HCT116 (cell line): ENCODE data around the gene CPEB1. TPM values are rescaled to one million over a fixed set of nuclear protein-coding genes. Genes with fewer than 3 reads are reported as not detected.

Experiments
- ATAC-seq: fragments of 200-7000 bp; cut with Tn5 transposase; 2 replicates; pipeline ENCODE4 v1.9.1; 2020; ENCODE audit warnings: mild to moderate bottlenecking, moderate library complexity
- BruUV-seq: library from RNA; stranded (reverse); fragments of 400-500 nt; replicated peaks from 2 replicates; lab custom pipeline; 2021; lab: Mats Ljungman, UMichigan
- CTCF ChIA-PET: fragments of 300-600 bp; sonication (Branson Sonifier 250); formaldehyde crosslinking; loops from one replicate; lab custom pipeline; 2021; ENCODE audit warnings: antibody characterized with exemption; lab: Charles Lee
- POLR2A ChIA-PET: fragments of 300-600, 350-600 bp; sonication (Branson Sonifier 250); formaldehyde crosslinking; loops from one replicate; lab custom pipeline; 2021; ENCODE audit warnings: antibody characterized with exemption; lab: Charles Lee
- RAD21 ChIA-PET, 2 experiments: fragments of 300-600 bp; sonication (Branson Sonifier 250); formaldehyde crosslinking; loops; one replicate each; lab custom pipeline; 2023; ENCODE audit warnings: low total read pairs in 2 of 2; ENCODE audit not compliant: uncharacterized antibody in 2 of 2, unreplicated experiment in 2 of 2, low non-redundant PET in 1 of 2; lab: Charles Lee
- DNase-seq: peaks from one replicate; pipeline ENCODE4 v3.0.0-alpha.2; 2010; ENCODE audit warnings: low read depth, low spot score
- H2AFZ ChIP-seq: fragments of 200-600 bp; shearing (Covaris generic), sonication (generic); 2 replicates; pipeline ENCODE4 v1.6.1; 2017; ENCODE audit warnings: low read depth, mixed run types, mixed read lengths, antibody characterized with exemption, low read length; ENCODE audit not compliant: poor library complexity, severe bottlenecking
- H3K27ac ChIP-seq: 2 replicates; pipeline ENCODE4 v1.5.1; 2012; ENCODE audit warnings: low read depth, low read length
- H3K27me3 ChIP-seq: fragments of 200-600 bp; sonication (generic); 2 replicates; pipeline ENCODE4 v1.6.1; 2016; ENCODE audit warnings: mixed run types, low read length, mixed read lengths; ENCODE audit not compliant: insufficient read depth
- H3K36me3 ChIP-seq, 2 experiments: fragments of 200-500 bp in 1 of 2; fragments of 200-600 bp in 1 of 2; sonication (Bioruptor generic) in 1 of 2; sonication (generic) in 1 of 2; 2 replicates each; pipeline versions ENCODE4 v1.5.1 to v1.6.1; 2014 to 2016; ENCODE audit warnings: low read length in 2 of 2, inconsistent platforms in 1 of 2, mixed read lengths in 1 of 2, mixed run types in 1 of 2; ENCODE audit not compliant: insufficient read depth in 2 of 2, control insufficient read depth in 1 of 2
- H3K4me1 ChIP-seq, 2 experiments: fragments of 200-600 bp in 1 of 2; sonication (generic) in 1 of 2; 2 replicates each; pipeline versions ENCODE4 v1.5.1 to v1.6.1; 2012 to 2017; ENCODE audit warnings: low read length in 2 of 2, inconsistent platforms in 1 of 2, mild to moderate bottlenecking in 1 of 2, mixed read lengths in 1 of 2, mixed run types in 1 of 2, moderate library complexity in 1 of 2; ENCODE audit not compliant: insufficient read depth in 2 of 2, control insufficient read depth in 1 of 2
- H3K4me2 ChIP-seq: fragments of 200-600 bp; sonication (generic); 2 replicates; pipeline ENCODE4 v1.6.1; 2017; ENCODE audit warnings: mixed run types, low read length, mixed read lengths
- H3K4me3 ChIP-seq, 2 experiments: fragments of 200-600 bp in 1 of 2; sonication (generic) in 1 of 2; replicated peaks in 1 of 2; 2 replicates each; pipeline ENCODE4 v1.5.1; 2011 to 2016; ENCODE audit warnings: low read length in 2 of 2, control low read depth in 1 of 2, low read depth in 1 of 2, mild to moderate bottlenecking in 1 of 2, mixed read lengths in 1 of 2, mixed run types in 1 of 2
- H3K79me2 ChIP-seq: fragments of 200-600 bp; sonication (generic); 2 replicates; pipeline ENCODE4 v1.6.1; 2017; ENCODE audit warnings: mild to moderate bottlenecking, mixed run types, low read length, moderate library complexity, mixed read lengths; ENCODE audit not compliant: insufficient read depth
- H3K9ac ChIP-seq: fragments of 200-600 bp; sonication (generic); 2 replicates; pipeline ENCODE4 v1.6.1; 2016; ENCODE audit warnings: low read length, mixed read lengths
- H3K9me2 ChIP-seq: fragments of 200-600 bp; sonication (generic), shearing (Covaris generic); 2 replicates; pipeline ENCODE4 v1.6.1; 2017; ENCODE audit warnings: mixed run types, mild to moderate bottlenecking, moderate library complexity; ENCODE audit not compliant: insufficient read depth
- H3K9me3 ChIP-seq, 2 experiments: fragments of 200-500 bp in 1 of 2; fragments of 200-600 bp in 1 of 2; sonication (Bioruptor generic) in 1 of 2; sonication (generic) in 1 of 2; 2 replicates each; pipeline ENCODE4 v1.6.1; 2014 to 2017; ENCODE audit warnings: low read length in 2 of 2, mixed read lengths in 2 of 2, inconsistent platforms in 1 of 2, low read depth in 1 of 2, mild to moderate bottlenecking in 1 of 2, mixed run types in 1 of 2, moderate library complexity in 1 of 2; ENCODE audit not compliant: control insufficient read depth in 1 of 2, insufficient read depth in 1 of 2
- H4K20me1 ChIP-seq: fragments of 200-600 bp; sonication (generic), shearing (Covaris generic); 2 replicates; pipeline ENCODE4 v1.6.1; 2017; ENCODE audit warnings: mixed run types, mild to moderate bottlenecking, moderate library complexity; ENCODE audit not compliant: insufficient read depth
- ATF3 ChIP-seq: IDR thresholded peaks from 2 replicates; pipeline ENCODE4 v1.6.1; 2012
- CEBPB ChIP-seq: IDR thresholded peaks from 2 replicates; pipeline ENCODE4 v1.6.1; 2012; ENCODE audit warnings: low read depth
- CTCF ChIP-seq, 3 experiments: fragments of 200-600 bp in 1 of 3; sonication (generic) in 1 of 3; IDR thresholded peaks in 2 of 3; conservative IDR thresholded peaks in 1 of 3; 2 replicates each; pipeline ENCODE4 v1.5.1; 2012 to 2017; ENCODE audit warnings: low read depth in 2 of 3, low read length in 2 of 3, antibody characterized with exemption in 1 of 3, borderline replicate concordance in 1 of 3, control low read depth in 1 of 3, mild to moderate bottlenecking in 1 of 3, mixed read lengths in 1 of 3, mixed run types in 1 of 3, moderate library complexity in 1 of 3; ENCODE audit not compliant: insufficient read depth in 1 of 3
- EGR1 ChIP-seq: IDR thresholded peaks from 2 replicates; pipeline ENCODE4 v1.6.1; 2012; ENCODE audit warnings: low read depth
- ELF1 ChIP-seq: IDR thresholded peaks from 2 replicates; pipeline ENCODE4 v1.6.1; 2012; ENCODE audit warnings: low read depth, borderline replicate concordance
- FOSL1 ChIP-seq: IDR thresholded peaks from 2 replicates; pipeline ENCODE4 v1.6.1; 2012; ENCODE audit warnings: low read depth
- POLR2AphosphoS5 ChIP-seq: IDR thresholded peaks from 2 replicates; pipeline ENCODE4 v1.6.1; 2011; ENCODE audit warnings: mild to moderate bottlenecking, low read depth, low read length, moderate library complexity
- REST ChIP-seq: IDR thresholded peaks from 2 replicates; pipeline ENCODE4 v1.6.1; 2012; ENCODE audit warnings: low read depth
- SRF ChIP-seq: IDR thresholded peaks from 2 replicates; pipeline ENCODE4 v1.6.1; 2012; ENCODE audit warnings: low read depth
- ZBTB33 ChIP-seq: IDR thresholded peaks from 2 replicates; pipeline ENCODE4 v1.6.1; 2011; ENCODE audit warnings: mild to moderate bottlenecking, low read length, moderate library complexity; ENCODE audit not compliant: insufficient replicate concordance; ENCODE audit errors: extremely low read depth
- ZNF274 ChIP-seq: fragments of 200-500 bp; sonication (Bioruptor generic); IDR thresholded peaks from 2 replicates; pipeline ENCODE4 v1.6.1; 2014; ENCODE audit warnings: mild to moderate bottlenecking, low read depth, low read length, inconsistent platforms
- intact Hi-C: fragments of 100-400 bp; cut with micrococcal nuclease; formaldehyde crosslinking; loops from 2 replicates; pipeline ENCODE4 v1.10.0; 2022
- total RNA-seq: library from RNA; stranded (reverse); gene quantifications from one replicate; pipeline ENCODE4 v1.2.1, GENCODE V29; 2021; ENCODE audit not compliant: unreplicated experiment

CPEB1 gene
- total RNA-seq, 1 experiment from 2014 or later: not detected

- intact Hi-C loops: no loop called here
- no peak overlapping the region for H3K9ac ChIP-seq
- H4K20me1 ChIP-seq: no peaks in the 10 kb centered on the region
- H3K27me3 ChIP-seq: peaks cover 14% of the 10 kb centered on the region
- no TSS peak for BruUV-seq
- H3K9me3 ChIP-seq: no peaks in the 10 kb centered on the region
- H3K27ac ChIP-seq: no peak overlapping the region
- DNase-seq (no peak), ATAC-seq (no peak)
- ChIA-PET CTCF (no interaction called here), POLR2A (interaction anchor here (0.7 kb wide), 1 partner anchor 14 kb away, joined by 3 read pairs; the partner anchor contains the start of gene RPS17), RAD21 (no interaction called here)
- no peaks in the 10 kb centered on the region for H3K79me2 ChIP-seq
- H3K36me3 ChIP-seq: no peaks in the 10 kb centered on the region
- no peak overlapping the region for H3K4me3 ChIP-seq
- H3K4me2 ChIP-seq: no peak overlapping the region
- no peak overlapping the region for H2AFZ ChIP-seq
- peaks cover 0 to 3% of the 10 kb centered on the region in 2 experiments; a peak in 1 of 4 replicates for H3K4me1 ChIP-seq
- TF ChIP-seq CTCF (IDR thresholded peaks at IDR 0.05 in 2 of 3, conservative IDR thresholded peaks at IDR 0.05 in 1 of 3; ENCODE audit: borderline replicate concordance in 1 of 3, insufficient read depth in 1 of 3, low read depth in 2 of 3, low read length in 2 of 3): no peak
- TF ChIP-seq EGR1: no peak
- TF ChIP-seq ZBTB33: no peak
- TF ChIP-seq REST: no peak
- no peak for TF ChIP-seq FOSL1
- no peak for TF ChIP-seq CEBPB
- no peak for TF ChIP-seq ATF3
- TF ChIP-seq POLR2AphosphoS5: no peak
- no peak for TF ChIP-seq ZNF274
- no peak for TF ChIP-seq ELF1
- TF ChIP-seq SRF: no peak
- TF ChIP-seq, all 23 proteins: peak for 0
- no peaks in the 10 kb centered on the region for H3K9me2 ChIP-seq
Observed at GRCh38 chr15:82553846-82554245, 93.3 kb downstream of the CPEB1 start.
